GM12891 (cell line): Measurements from ENCODE around the gene RPL10.
"Not testable (repeated sequence)": the region's sequence is repeated elsewhere in the genome, so short reads cannot be mapped to it uniquely, and the experiment has no call there.

Experiments used
- POLR2A ChIP-seq: IDR thresholded peaks from 2 replicates; pipeline ENCODE4 v1.6.1; 2011; ENCODE audit warnings: low read depth, low read length, control low read depth
- POLR2AphosphoS5 ChIP-seq: IDR thresholded peaks from 2 replicates; pipeline ENCODE4 v1.6.1; 2011; ENCODE audit warnings: low read depth, low read length, control low read depth
- TAF1 ChIP-seq: IDR thresholded peaks from 2 replicates; pipeline ENCODE4 v1.6.1; 2011; ENCODE audit warnings: low read depth, low read length, control low read depth

- TF ChIP-seq POLR2AphosphoS5, TAF1, POLR2A: not testable (repeated sequence)
These were observed 2.2 kb downstream of the RPL10 start for GRCh38 chrX:154400369-154400817.
